NB4 (cell line): ENCODE measurements around the gene SLC39A11.

Experiments used
- CTCF ChIP-seq: IDR thresholded peaks from one replicate; pipeline ENCODE4 v1.5.1; 2012; ENCODE audit warnings: low read depth, low read length
- MYC ChIP-seq: IDR thresholded peaks from 2 replicates; pipeline ENCODE4 v1.6.1; 2011; ENCODE audit warnings: low read depth, low read length
- POLR2A ChIP-seq: IDR thresholded peaks from 2 replicates; pipeline ENCODE4 v1.6.1; 2011; ENCODE audit warnings: mild to moderate bottlenecking; ENCODE audit not compliant: insufficient read length; ENCODE audit errors: extremely low read depth
- TF ChIP-seq, protein P1 (sequence below): IDR thresholded peaks from 2 replicates; pipeline ENCODE4 v1.6.1; 2011; ENCODE audit warnings: low read depth, low read length

DNA sequence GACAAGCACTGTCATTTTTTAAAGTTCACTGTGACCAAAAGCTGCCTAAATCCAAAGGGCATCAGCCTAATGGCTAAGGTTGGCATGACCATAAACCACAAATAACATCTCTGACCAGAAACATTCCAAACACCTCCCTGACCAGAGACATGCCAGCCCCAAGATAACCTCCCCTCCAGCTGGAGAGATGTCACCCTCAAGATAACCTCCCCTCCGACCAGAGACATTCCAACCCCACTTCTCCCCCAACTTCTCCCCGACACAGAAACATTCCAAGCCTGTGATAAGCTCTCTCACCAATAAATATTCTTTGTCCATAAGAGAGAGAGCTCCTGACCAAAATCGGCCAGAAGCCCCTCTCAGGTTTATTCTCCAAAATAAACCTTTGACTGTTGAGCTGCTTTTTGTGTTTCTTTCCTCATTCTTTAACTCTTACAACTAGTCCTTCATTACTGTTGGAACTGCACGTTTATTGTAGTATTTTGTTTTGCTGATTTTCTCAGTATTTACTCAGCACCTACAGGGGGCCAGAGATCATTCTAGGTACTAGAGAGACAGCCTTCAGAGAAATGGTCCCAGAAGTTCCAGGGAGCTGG, 325.6 kb downstream of the SLC39A11 start:
- TF ChIP-seq CTCF: no peak
- no peak for TF ChIP-seq POLR2A
- TF ChIP-seq, protein P1, sequence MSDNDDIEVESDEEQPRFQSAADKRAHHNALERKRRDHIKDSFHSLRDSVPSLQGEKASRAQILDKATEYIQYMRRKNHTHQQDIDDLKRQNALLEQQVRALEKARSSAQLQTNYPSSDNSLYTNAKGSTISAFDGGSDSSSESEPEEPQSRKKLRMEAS: no peak
- TF ChIP-seq MYC: no peak
